K562 (cell line): ENCODE results near the gene EIF2S3. TPM values are rescaled to one million over a fixed set of nuclear protein-coding genes. Genes with fewer than 3 reads are reported as not detected.
A peak's percentile ranks its signal among the peaks of the same experiment; 100 is the strongest.

Experiments
- CHAMP1 ChIP-seq: fragments of 450-650 bp; IDR thresholded peaks from 2 replicates; pipeline ENCODE4 v1.6.1; 2016; ENCODE audit warnings: mild to moderate bottlenecking
- DNMT1 ChIP-seq: fragments of 450-650 bp; IDR thresholded peaks from 2 replicates; pipeline ENCODE4 v1.6.1; 2016; ENCODE audit warnings: antibody characterized with exemption, mild to moderate bottlenecking
- FIP1L1 ChIP-seq: fragments of 200-400 bp; formaldehyde crosslinking; IDR thresholded peaks from 2 replicates; pipeline ENCODE4 v1.6.1; 2018; ENCODE audit warnings: mild to moderate bottlenecking, low read depth, low read length; ENCODE audit not compliant: poor library complexity, severe bottlenecking
- FOS ChIP-seq: IDR thresholded peaks from 3 replicates; pipeline ENCODE4 v1.6.1; 2011; ENCODE audit not compliant: insufficient read length; ENCODE audit errors: extremely low read depth
- FOXK1 ChIP-seq: sonication (generic); formaldehyde crosslinking; IDR thresholded peaks from 2 replicates; pipeline ENCODE4 v1.8.0; 2022; ENCODE audit warnings: missing genetic modification reagents, mild to moderate bottlenecking, borderline replicate concordance
- HDAC2 ChIP-seq: fragments of 450-650 bp; IDR thresholded peaks from 2 replicates; pipeline ENCODE4 v1.6.1; 2016; ENCODE audit warnings: mild to moderate bottlenecking
- HLTF ChIP-seq: fragments of 450-650 bp; IDR thresholded peaks from 2 replicates; pipeline ENCODE4 v1.6.1; 2016
- MEIS2 ChIP-seq: fragments of 450-650 bp; IDR thresholded peaks from 2 replicates; pipeline ENCODE4 v1.6.1; 2014; ENCODE audit warnings: mild to moderate bottlenecking; ENCODE audit not compliant: partially characterized antibody
- MNT ChIP-seq, 2 experiments: fragments of 450-650 bp; conservative IDR thresholded peaks; 2 replicates each; pipeline ENCODE4 v1.6.1; 2017; ENCODE audit warnings: mild to moderate bottlenecking in 2 of 2, moderate library complexity in 2 of 2
- MYBL2 ChIP-seq, 2 experiments: fragments of 450-650 bp in 1 of 2; sonication (generic) in 1 of 2; formaldehyde crosslinking in 1 of 2; IDR thresholded peaks; 2 replicates each; pipeline versions ENCODE4 v1.6.1 to v1.8.1; 2017 to 2022; ENCODE audit warnings: borderline replicate concordance in 1 of 2, inconsistent platforms in 1 of 2, low read depth in 1 of 2, mild to moderate bottlenecking in 1 of 2, missing genetic modification reagents in 1 of 2, moderate library complexity in 1 of 2
- NCOA4 ChIP-seq: fragments of 450-650 bp; IDR thresholded peaks from 2 replicates; pipeline ENCODE4 v1.6.1; 2018; ENCODE audit warnings: mild to moderate bottlenecking; ENCODE audit not compliant: partially characterized antibody
- PHF20 ChIP-seq: fragments of 450-650 bp; IDR thresholded peaks from 2 replicates; pipeline ENCODE4 v1.6.1; 2018; ENCODE audit not compliant: partially characterized antibody
- PRDM10 ChIP-seq: fragments of 450-650 bp; IDR thresholded peaks from 2 replicates; pipeline ENCODE4 v1.6.1; 2018; ENCODE audit not compliant: partially characterized antibody
- RBM17 ChIP-seq: fragments of 200-400 bp; formaldehyde crosslinking; IDR thresholded peaks from 2 replicates; pipeline ENCODE4 v1.6.1; 2017; ENCODE audit warnings: low read depth, mild to moderate bottlenecking, low read length, borderline replicate concordance
- SIX5 ChIP-seq, 2 experiments: IDR thresholded peaks; 2 replicates each; pipeline ENCODE4 v1.6.1; 2011; ENCODE audit warnings: low read length in 2 of 2, borderline replicate concordance in 1 of 2, low read depth in 1 of 2, mild to moderate bottlenecking in 1 of 2, moderate library complexity in 1 of 2; ENCODE audit not compliant: insufficient read depth in 1 of 2
- TAF15 ChIP-seq: fragments of 200-400 bp; formaldehyde crosslinking; IDR thresholded peaks from 2 replicates; pipeline ENCODE4 v1.6.1; 2017; ENCODE audit warnings: mild to moderate bottlenecking, low read depth, low read length, moderate library complexity
- ZFPM2 ChIP-seq: fragments of 250-450 bp; sonication (Bioruptor Pico); IDR thresholded peaks from 2 replicates; pipeline ENCODE4 v1.5.1; 2022; ENCODE audit warnings: mild to moderate bottlenecking
- ZNF3 ChIP-seq: fragments of 250-450 bp; sonication (Bioruptor Pico); IDR thresholded peaks from 2 replicates; pipeline ENCODE4 v1.5.0; 2021; ENCODE audit warnings: mild to moderate bottlenecking, moderate library complexity
- ZNF384 ChIP-seq: IDR thresholded peaks from 2 replicates; pipeline ENCODE4 v1.6.1; 2012; ENCODE audit warnings: low read depth, low read length, improper control_type of control experiment
- ZNF75A ChIP-seq: fragments of 450-650 bp; formaldehyde crosslinking; IDR thresholded peaks from 2 replicates; pipeline ENCODE4 v1.4.0; 2020; ENCODE audit warnings: mild to moderate bottlenecking
- ZSCAN29 ChIP-seq: fragments of 450-650 bp; IDR thresholded peaks from 2 replicates; pipeline ENCODE4 v1.6.1; 2017
- polyA plus RNA-seq, 8 experiments: library from polyadenylated mRNA; depleted of rRNA in 4 of 8; stranded (reverse) in 5 of 8; unstranded in 3 of 8; fragments of >200 nt; fragmentation: Nextera tagmentation in 2 of 8; fragmentation: Illumina TruSeq in 1 of 8; extraction: Ambion mirVana in 2 of 8; extraction: Trizol in 1 of 8; gene quantifications; 2 replicates each; pipeline versions ENCODE4 v1.2.1 to v1.2.3, GENCODE V29; 2011 to 2014; ENCODE audit warnings: inconsistent platforms in 1 of 8, missing spikeins in 1 of 8
- total RNA-seq, 7 experiments: library from RNA; depleted of rRNA in 6 of 7; stranded (reverse); fragments of >200 nt in 6 of 7; fragmentation: Illumina TruSeq in 2 of 7; extraction: Trizol in 2 of 7; gene quantifications; 2 replicates each; pipeline versions ENCODE4 v1.2.1 to v1.2.3, GENCODE V29; 2011 to 2021; ENCODE audit warnings: low replicate concordance in 1 of 7

The EIF2S3 gene
- total and polyA plus RNA-seq, 9 of the 15 experiments (the other 6 are each of a cell fraction or from before 2014, with no cell fraction given): 148 to 439 (median 275) TPM

GRCh38 chrX:24054182-24055042, at the start of gene EIF2S3 (continued):
- peak; percentile 96 for TF ChIP-seq PRDM10
- TF ChIP-seq SIX5 (IDR thresholded peaks at IDR 0.05; ENCODE audit: borderline replicate concordance in 1 of 2, insufficient read depth in 1 of 2, low read depth in 1 of 2, low read length in 2 of 2): no peak
- TF ChIP-seq MYBL2 (IDR thresholded peaks at IDR 0.05; ENCODE audit: low read depth): no peak
- TF ChIP-seq MYBL2 (CRISPR knock-in tag; IDR thresholded peaks at IDR 0.05; ENCODE audit: borderline replicate concordance): no peak
- TF ChIP-seq HDAC2: peak; percentile 16; the same call in 1 of the 2 replicates
- TF ChIP-seq ZFPM2: no peak
- no peak for TF ChIP-seq RBM17
- TF ChIP-seq ZNF75A (CRISPR knock-in tag): no peak
- no peak for TF ChIP-seq FOS
- no peak for TF ChIP-seq CHAMP1
- TF ChIP-seq FIP1L1: peak; percentile 70
- TF ChIP-seq TAF15: no peak
- no peak for TF ChIP-seq HLTF
- TF ChIP-seq DNMT1: no peak
- no peak for TF ChIP-seq ZNF3 (CRISPR knock-in tag)
- TF ChIP-seq ZNF384: peak; percentile 99
- peak; percentile 52; the same call in 1 of the 2 replicates for TF ChIP-seq FOXK1 (CRISPR knock-in tag)
- peak; percentile 88 to 91 for TF ChIP-seq MNT (conservative IDR thresholded peaks at IDR 0.05)
- TF ChIP-seq ZSCAN29: no peak
- no peak for TF ChIP-seq MEIS2
- peak; percentile 59 for TF ChIP-seq PHF20
- TF ChIP-seq NCOA4: no peak
